DMS53 (cell line): ENCODE measurements around the gene MYOM3.
A peak's percentile ranks its signal among the peaks of the same experiment; 100 is the strongest.

Source experiments
- DNase-seq: peaks from one replicate; lab custom pipeline; 2025; lab: John Stamatoyannopoulos, UW

Gene MYOM3

GRCh38 chr1:24096009-24096738 is 15.8 kb downstream of the MYOM3 start:
- no peak for DNase-seq

- DNase-seq = no peak
Observed at GRCh38 chr1:24095140-24095859, 16.6 kb downstream of the MYOM3 start.

GRCh38 chr1:24094554-24094953 is 17.4 kb downstream of the MYOM3 start:
- DNase-seq = no peak

- DNase-seq = no peak
Observed at GRCh38 chr1:24093732-24094131, 18.2 kb downstream of the MYOM3 start.

GRCh38 chr1:24092979-24093378 is 19.0 kb downstream of the MYOM3 start:
- no peak for DNase-seq

- DNase-seq = no peak
Observed at GRCh38 chr1:24091971-24092482, 19.9 kb downstream of the MYOM3 start.

GRCh38 chr1:24090736-24091135 is 21.2 kb downstream of the MYOM3 start:
- DNase-seq = no peak

GRCh38 chr1:24089743-24090555 is 22.0 kb downstream of the MYOM3 start:
- DNase-seq = no peak

GRCh38 chr1:24089027-24089742 is 22.8 kb downstream of the MYOM3 start:
- no peak for DNase-seq

- DNase-seq = no peak
Observed at GRCh38 chr1:24086466-24086865, 25.5 kb downstream of the MYOM3 start.

- DNase-seq = no peak
Observed at GRCh38 chr1:24085546-24085945, 26.4 kb downstream of the MYOM3 start.

- DNase-seq = no peak
Observed at GRCh38 chr1:24085007-24085406, 26.9 kb downstream of the MYOM3 start.

- no peak for DNase-seq
Observed at GRCh38 chr1:24084050-24084449, 27.9 kb downstream of the MYOM3 start.

- DNase-seq = no peak
Observed at GRCh38 chr1:24082372-24082771, 29.6 kb downstream of the MYOM3 start.

GRCh38 chr1:24081190-24081589 is 30.7 kb downstream of the MYOM3 start:
- DNase-seq = no peak

- no peak for DNase-seq
Observed at GRCh38 chr1:24080131-24080530, 31.8 kb downstream of the MYOM3 start.

- no peak for DNase-seq
Observed at GRCh38 chr1:24077278-24077978, 34.5 kb downstream of the MYOM3 start.

- no peak for DNase-seq
Observed at GRCh38 chr1:24075946-24076345, 36.0 kb downstream of the MYOM3 start.

- DNase-seq = no peak
Observed at GRCh38 chr1:24075590-24075854, 36.4 kb downstream of the MYOM3 start.

- DNase-seq = peak; percentile 23
Observed at GRCh38 chr1:24074817-24075589, 36.9 kb downstream of the MYOM3 start.

- no peak for DNase-seq
Observed at GRCh38 chr1:24074196-24074595, 37.7 kb downstream of the MYOM3 start.
